ENCODE data around the gene ZNF487.

The ZNF487 gene

DNA sequence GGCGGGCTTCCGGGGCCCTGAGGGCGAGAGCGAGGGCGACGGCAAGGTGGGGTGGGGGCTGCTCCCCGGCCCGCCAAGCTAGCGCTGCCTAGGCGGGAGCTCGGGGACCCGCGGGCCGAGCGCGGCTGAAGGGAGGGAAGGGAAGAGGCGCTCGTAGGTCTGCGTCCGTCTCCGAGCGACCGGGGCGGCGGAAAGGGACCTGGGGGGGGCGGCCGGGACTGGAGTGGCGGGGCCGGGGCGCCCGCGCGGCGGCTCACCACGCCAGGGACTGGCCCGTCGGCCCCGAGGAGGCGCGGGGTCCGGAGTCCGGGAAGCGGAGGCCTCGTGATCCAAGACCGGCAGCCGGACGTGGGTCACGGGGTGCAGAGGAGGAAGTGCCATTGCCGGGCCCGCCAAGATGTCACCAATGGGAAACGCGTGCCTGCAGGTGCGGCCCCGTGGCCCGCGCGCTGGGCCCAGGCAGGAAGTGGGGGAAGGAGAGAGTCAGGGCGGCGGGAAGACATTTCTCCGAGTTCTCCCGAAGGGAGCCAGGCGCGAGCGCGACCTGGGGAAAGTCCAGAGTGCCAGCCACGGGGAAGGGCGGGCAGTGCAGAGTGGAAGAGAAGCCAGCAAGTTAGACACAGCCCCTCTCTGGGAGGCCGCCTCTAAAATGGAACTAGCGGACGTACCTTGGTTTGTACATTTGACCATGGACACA, 39.8 kb upstream of the ZNF487 start:
- peak; percentile 72 for DNase-seq (ENCODE audit: low read depth)
- H3K4me3 ChIP-seq (ENCODE audit: control insufficient read depth, low read depth, low read length): peak overlapping the region; percentile 45
- TF ChIP-seq, protein P1, sequence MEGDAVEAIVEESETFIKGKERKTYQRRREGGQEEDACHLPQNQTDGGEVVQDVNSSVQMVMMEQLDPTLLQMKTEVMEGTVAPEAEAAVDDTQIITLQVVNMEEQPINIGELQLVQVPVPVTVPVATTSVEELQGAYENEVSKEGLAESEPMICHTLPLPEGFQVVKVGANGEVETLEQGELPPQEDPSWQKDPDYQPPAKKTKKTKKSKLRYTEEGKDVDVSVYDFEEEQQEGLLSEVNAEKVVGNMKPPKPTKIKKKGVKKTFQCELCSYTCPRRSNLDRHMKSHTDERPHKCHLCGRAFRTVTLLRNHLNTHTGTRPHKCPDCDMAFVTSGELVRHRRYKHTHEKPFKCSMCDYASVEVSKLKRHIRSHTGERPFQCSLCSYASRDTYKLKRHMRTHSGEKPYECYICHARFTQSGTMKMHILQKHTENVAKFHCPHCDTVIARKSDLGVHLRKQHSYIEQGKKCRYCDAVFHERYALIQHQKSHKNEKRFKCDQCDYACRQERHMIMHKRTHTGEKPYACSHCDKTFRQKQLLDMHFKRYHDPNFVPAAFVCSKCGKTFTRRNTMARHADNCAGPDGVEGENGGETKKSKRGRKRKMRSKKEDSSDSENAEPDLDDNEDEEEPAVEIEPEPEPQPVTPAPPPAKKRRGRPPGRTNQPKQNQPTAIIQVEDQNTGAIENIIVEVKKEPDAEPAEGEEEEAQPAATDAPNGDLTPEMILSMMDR (conservative IDR thresholded peaks at IDR 0.05; ENCODE audit: control insufficient read depth, insufficient read depth, low read depth, low read length): no peak

DNA sequence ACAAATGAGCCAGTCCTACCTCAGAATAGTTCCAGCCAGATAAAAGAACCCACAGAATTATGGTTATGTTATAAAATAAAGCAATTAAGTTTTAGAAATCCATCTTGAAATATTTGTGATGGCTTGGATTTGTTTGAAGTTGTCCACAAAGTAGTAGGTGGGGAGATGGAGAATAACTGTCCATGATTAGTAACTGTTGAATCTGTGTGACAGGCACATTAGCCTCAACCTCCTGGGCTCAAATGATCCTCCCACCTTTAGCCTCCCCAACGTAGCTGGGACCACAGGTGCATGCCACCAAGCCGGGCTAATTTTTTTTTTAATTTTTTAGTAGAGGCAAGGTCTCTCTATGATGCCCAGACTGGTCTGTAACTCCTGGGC, 38.0 kb upstream of the ZNF487 start:
- no peak overlapping the region for H3K4me3 ChIP-seq (ENCODE audit: control insufficient read depth, low read depth, low read length)
- DNase-seq (ENCODE audit: low read depth): no peak
- TF ChIP-seq, protein P1 (conservative IDR thresholded peaks at IDR 0.05; ENCODE audit: control insufficient read depth, insufficient read depth, low read depth, low read length): no peak

DNA sequence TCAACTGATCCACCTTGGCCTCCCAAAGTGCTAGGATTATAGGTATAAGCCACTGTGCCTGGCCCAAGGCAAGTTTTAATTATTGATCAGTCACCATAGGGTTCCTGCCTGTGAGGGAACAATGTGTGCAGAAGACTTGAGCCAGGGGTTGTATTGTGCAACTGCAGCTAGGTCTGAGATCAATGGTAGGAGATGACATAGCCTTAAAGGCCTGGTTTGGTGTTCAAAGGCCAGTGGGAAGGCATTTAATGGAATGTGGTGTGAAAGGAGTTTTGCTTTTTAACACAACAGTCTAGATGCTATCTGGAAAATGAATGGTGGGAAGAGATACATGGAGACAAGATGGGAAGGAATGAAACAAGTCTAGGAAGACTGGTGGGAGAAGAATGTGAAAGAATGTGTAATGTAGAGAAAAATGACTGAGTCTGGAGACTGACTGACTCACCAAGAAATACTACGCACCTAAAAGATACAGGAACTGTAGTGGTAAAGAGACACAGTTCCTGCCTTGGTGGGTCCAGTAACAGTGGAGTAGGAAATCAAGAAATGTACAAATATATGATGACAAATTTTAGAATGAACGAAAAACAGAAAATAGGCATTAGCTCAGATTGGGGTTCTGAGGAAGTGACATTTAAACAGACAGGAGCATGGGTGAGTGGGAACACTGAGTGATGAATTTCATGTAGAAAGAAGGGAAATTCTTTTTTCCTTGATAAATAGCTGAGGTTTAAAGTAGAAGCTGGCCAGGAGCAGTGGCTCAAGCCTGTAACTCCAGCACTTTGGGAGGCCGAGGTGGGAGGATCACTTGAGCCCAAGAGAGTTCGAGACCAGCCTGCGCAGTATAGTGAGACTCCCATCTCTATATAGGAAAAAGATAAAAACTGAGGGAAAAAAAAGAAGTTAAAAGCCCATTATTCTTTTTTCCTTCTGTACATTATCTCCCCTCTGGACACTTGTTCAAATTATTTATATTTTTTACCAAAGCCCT, 37.3 kb upstream of the ZNF487 start:
- DNase-seq (ENCODE audit: low read depth): peak; percentile 66
- TF ChIP-seq, protein P1 (conservative IDR thresholded peaks at IDR 0.05; ENCODE audit: control insufficient read depth, insufficient read depth, low read depth, low read length): no peak
- no peak overlapping the region for H3K4me3 ChIP-seq (ENCODE audit: control insufficient read depth, low read depth, low read length)

DNA sequence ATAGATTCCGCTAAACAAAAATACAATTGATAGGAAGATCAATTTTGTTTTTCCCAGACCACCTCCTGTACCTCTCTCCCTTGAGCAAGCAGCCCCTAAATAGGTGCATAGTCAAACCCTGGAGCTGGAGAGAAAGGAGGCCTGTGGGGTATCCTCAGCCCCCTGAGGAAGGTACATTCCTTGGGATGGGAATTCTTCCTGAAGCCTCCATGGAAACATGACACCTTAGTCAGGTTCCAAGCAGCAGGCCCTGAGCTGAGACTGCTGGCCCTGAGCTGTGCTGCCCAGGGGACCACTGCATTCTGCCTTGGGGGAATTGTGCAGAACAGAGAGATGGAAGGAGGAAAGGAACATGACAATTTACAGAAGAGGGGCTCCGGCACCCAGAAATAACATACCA, 35.3 kb upstream of the ZNF487 start:
- TF ChIP-seq, protein P1 (conservative IDR thresholded peaks at IDR 0.05; ENCODE audit: control insufficient read depth, insufficient read depth, low read depth, low read length): no peak
- no peak overlapping the region for H3K4me3 ChIP-seq (ENCODE audit: control insufficient read depth, low read depth, low read length)
- DNase-seq (ENCODE audit: low read depth): no peak

DNA sequence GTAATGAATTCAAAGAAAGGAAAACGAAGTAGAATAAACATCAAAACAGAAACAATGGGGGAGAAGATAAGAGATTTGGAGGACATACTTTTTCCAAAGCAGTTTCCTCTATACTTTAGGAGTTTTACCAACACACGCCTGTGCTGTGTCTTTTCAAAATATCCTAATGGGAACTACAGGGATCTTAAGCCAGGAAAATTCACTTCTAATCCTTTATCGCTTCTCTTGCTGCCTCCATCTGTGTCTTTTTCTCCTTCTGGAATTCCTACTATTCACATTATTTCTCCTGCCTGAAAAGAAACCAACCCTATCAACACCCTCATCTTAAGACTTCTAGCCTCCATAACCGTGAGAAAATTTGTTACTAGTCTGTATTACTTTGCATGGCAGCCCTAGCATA, 34.7 kb upstream of the ZNF487 start:
- no peak for DNase-seq (ENCODE audit: low read depth)
- TF ChIP-seq, protein P1 (conservative IDR thresholded peaks at IDR 0.05; ENCODE audit: control insufficient read depth, insufficient read depth, low read depth, low read length): no peak
- H3K4me3 ChIP-seq (ENCODE audit: control insufficient read depth, low read depth, low read length): no peak overlapping the region

DNA sequence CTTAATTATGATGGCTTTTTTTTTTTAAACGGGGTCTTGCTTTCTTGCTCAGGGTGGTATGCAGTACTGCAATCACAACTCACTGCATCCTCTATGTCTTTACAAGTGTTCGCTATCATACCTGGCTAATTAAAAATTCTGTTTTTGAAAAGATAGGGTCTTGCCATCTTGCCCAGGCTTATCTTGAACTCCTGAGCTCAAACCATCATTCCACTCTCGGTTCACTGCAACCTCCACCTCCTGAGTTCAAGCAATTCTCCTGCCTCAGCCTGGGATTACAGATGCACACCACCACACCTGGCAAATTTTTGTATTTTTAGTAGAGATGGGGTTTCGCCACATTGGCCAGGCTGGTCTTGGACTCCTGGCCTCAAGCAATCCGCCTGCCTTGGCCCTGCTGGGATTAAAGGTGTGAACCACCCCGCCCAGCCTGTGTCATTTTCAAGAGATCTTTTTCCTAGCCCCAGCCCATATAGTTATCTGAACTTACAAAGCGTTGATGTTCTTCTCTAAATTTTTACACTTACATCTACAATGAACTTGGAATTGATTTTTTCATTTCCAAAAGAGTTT, 33.9 kb upstream of the ZNF487 start:
- no peak for DNase-seq (ENCODE audit: low read depth)
- TF ChIP-seq, protein P1 (conservative IDR thresholded peaks at IDR 0.05; ENCODE audit: control insufficient read depth, insufficient read depth, low read depth, low read length): no peak
- H3K4me3 ChIP-seq (ENCODE audit: control insufficient read depth, low read depth, low read length): no peak overlapping the region
